Hypothalamus (tissue), 51 donors: Measurements from ENCODE around the gene SCLT1.
"Not testable (repeated sequence)": the region's sequence is repeated elsewhere in the genome, so short reads cannot be mapped to it uniquely, and the experiment has no call there.

Experiments
- DNase-seq, 51 donors: peaks; one replicate each; lab custom pipeline; 2025; lab: John Stamatoyannopoulos, UW

SCLT1 gene

GRCh38 chr4:129093191-129093920 is at the start of gene SCLT1:
TSS of gene SCLT1 (minus strand) at chr4:129093539. CDS start at chr4:129093103, 436 bp downstream.
- DNase-seq = peak; percentile 55 to 99 (median 96)

- DNase-seq = no peak
Observed at GRCh38 chr4:129140521-129140920, 47.2 kb upstream of the SCLT1 start.

GRCh38 chr4:129138810-129139496 is 45.6 kb upstream of the SCLT1 start:
- no peak for DNase-seq

- DNase-seq = no peak
Observed at GRCh38 chr4:129136433-129136832, 43.1 kb upstream of the SCLT1 start.

GRCh38 chr4:129131343-129131742 is 38.0 kb upstream of the SCLT1 start:
- DNase-seq = no peak

- no peak for DNase-seq
Observed at GRCh38 chr4:129129143-129129542, 35.8 kb upstream of the SCLT1 start.

GRCh38 chr4:129126614-129127013 is 33.3 kb upstream of the SCLT1 start:
- not testable (repeated sequence) for DNase-seq

GRCh38 chr4:129117705-129118104 is 24.4 kb upstream of the SCLT1 start:
- DNase-seq = no peak

- DNase-seq = no peak
Observed at GRCh38 chr4:129113919-129114318, 20.6 kb upstream of the SCLT1 start.

- DNase-seq = no peak
Observed at GRCh38 chr4:129113434-129113833, 20.1 kb upstream of the SCLT1 start.

- DNase-seq = no peak
Observed at GRCh38 chr4:129111919-129112318, 18.6 kb upstream of the SCLT1 start.

GRCh38 chr4:129110931-129111330 is 17.6 kb upstream of the SCLT1 start:
- DNase-seq = no peak

GRCh38 chr4:129109965-129110824 is 16.9 kb upstream of the SCLT1 start:
- no peak for DNase-seq

- no peak for DNase-seq
Observed at GRCh38 chr4:129098531-129099001, 5.2 kb upstream of the SCLT1 start.

- DNase-seq = peak in 44 of 51 donors; percentile 1 to 86 (median 40)
Observed at GRCh38 chr4:129095811-129096454, 2.6 kb upstream of the SCLT1 start, which contains the start of gene C4orf33. TSS of gene C4orf33 (plus strand) at chr4:129096152. CDS start at chr4:129102611, 6,459 bp downstream.

GRCh38 chr4:129094347-129094746 is 1.0 kb upstream of the SCLT1 start:
- DNase-seq = peak in 1 of 51 donors; percentile 18

- no peak for DNase-seq
Observed at GRCh38 chr4:129092631-129093190, 628 bp downstream of the SCLT1 start.

GRCh38 chr4:129087516-129087915 is 5.8 kb downstream of the SCLT1 start:
- DNase-seq = no peak

- DNase-seq = no peak
Observed at GRCh38 chr4:129085472-129085871, 7.9 kb downstream of the SCLT1 start.

- no peak for DNase-seq
Observed at GRCh38 chr4:129082302-129082701, 11.0 kb downstream of the SCLT1 start.
